Putamen (tissue), 1 donor: ENCODE measurements around the gene CCR5.
"Not testable (repeated sequence)": the region's sequence is repeated elsewhere in the genome, so short reads cannot be mapped to it uniquely, and the experiment has no call there.

Experiments
- DNase-seq: peaks from one replicate; pipeline ENCODE4 v3.0.0-alpha.2; 2016; ENCODE audit warnings: low spot score

Gene CCR5

DNA sequence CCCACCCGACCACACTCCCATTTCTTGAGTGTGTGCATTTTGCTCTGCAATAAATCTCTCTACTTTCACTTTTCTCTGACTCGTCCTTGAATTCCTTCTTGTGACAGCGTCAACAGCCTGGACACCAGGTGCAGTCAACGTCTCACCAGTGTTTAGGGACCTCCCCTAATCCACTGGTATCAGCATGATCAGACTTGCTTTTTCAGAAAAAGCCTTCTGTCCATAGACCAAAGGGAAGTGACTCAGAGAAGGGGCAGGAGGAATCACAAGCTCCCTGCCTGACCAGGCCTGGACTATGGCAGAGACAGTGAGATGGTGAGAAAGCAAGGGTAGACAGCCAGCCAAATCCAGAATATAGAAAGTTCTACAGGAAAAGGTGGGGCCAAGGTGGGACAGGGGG, 15.5 kb downstream of the CCR5 start:
- no peak for DNase-seq

DNA sequence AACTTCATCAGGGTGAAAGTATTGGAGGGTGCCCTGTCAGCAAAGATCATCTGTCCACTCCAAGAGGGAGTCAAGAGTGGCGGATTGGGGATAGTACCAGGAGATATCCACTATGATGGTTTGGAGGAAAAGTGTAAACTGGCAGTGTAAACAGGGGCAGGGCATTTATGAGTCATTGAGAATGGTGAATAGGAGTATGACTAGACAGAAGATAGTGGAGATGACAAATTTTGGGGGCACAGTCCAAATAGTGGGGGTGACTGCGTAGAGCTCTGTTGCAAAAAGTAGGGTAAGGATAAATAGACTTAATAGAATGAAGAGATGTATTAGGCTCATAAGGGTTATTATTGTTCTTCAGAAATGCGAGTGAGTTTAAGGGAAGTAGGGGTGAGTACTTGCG, 18.1 kb downstream of the CCR5 start:
- DNase-seq, result not testable (repeated sequence)

- no peak for DNase-seq
These were observed 18.6 kb downstream of the CCR5 start for GRCh38 chr3:46389306-46389705.

GRCh38 chr3:46391526-46391925, 20.8 kb downstream of the CCR5 start:
- DNase-seq, result not testable (repeated sequence)

DNA sequence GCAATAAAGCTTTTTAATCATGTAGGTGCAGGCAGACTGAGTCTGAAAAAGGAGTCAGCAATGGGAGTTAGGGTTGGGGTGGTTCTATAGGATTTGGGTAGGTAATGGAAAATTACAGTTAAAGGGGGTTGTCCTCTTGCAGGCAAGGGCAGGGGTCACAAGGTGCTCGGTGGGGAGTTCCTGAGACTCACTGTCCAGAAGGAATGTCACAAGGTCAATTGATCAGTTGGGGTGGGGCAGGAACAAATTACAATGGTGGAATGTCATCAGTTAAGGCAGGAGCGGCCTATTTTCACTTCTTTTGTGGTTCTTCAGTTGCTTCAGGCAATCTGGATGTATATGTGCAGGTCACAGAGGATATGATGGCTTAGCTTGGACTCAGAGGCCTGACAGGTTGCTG, 22.3 kb downstream of the CCR5 start:
- no peak for DNase-seq

- peak; percentile 82 for DNase-seq
These were observed 23.0 kb downstream of the CCR5 start for GRCh38 chr3:46393554-46394434.

GRCh38 chr3:46395210-46395661, 24.5 kb downstream of the CCR5 start:
- peak; percentile 72 for DNase-seq

DNA sequence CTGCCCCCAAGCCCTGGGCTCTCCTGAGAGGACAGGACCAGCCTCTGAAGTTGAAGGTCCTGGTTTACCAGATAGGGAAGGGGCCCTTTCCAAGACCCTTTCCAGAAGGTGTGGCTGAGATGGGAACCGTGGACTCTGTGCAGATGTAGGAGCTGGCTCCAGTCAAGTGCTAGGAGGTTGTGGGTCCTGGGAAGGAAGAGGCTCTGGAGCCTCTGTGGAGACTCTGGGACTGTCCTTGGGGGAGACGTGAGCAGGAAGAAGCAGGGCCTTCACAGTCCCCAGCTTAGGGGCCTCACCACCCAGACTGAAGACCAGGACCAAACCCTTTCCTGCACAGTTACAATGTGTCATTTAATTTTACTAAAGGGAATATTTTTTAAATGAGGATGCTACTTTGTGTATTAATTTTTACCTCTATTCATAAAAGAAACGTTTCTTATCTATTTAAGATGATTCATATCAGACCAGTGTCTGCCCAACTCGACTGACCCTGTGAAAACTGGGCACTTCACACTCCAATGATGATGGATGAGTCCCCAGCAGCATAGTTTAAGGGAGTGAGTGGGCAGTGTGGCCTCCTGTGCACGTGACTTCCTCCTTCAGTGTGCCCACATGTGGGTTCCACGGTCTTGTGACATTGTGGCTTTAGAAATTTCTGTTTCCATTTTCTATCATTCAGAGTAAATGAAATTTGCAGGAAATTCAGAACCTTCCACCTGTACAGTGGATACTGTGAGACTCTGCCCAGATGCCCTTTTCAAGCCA, 25.2 kb downstream of the CCR5 start:
- DNase-seq, result no peak

DNA sequence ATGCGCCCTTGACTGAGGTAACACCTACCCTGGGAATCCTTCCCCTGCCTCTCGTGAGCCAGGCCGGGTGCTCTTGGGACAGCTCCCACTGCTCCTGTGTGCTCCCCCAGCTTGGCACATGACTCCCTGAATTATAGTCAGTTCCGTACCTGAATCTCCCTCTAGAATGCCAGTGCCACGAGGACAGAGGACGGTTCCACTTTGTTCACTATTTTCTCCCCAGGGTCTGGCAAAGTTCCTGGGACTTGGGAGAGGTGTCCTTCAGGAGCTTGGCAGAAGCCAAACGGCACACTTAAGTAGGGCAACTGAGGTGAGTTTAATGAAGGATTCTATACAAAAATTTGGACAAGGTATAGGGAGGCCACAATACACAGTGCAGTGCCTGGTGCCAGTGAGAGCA, 26.4 kb downstream of the CCR5 start:
- DNase-seq, result no peak

- DNase-seq, result no peak
These were observed 27.6 kb downstream of the CCR5 start for GRCh38 chr3:46398186-46398955.

- DNase-seq, result no peak
These were observed 28.4 kb downstream of the CCR5 start for GRCh38 chr3:46399098-46399497.

- peak; percentile 41 for DNase-seq
These were observed 28.8 kb downstream of the CCR5 start for GRCh38 chr3:46399557-46399956.

DNA sequence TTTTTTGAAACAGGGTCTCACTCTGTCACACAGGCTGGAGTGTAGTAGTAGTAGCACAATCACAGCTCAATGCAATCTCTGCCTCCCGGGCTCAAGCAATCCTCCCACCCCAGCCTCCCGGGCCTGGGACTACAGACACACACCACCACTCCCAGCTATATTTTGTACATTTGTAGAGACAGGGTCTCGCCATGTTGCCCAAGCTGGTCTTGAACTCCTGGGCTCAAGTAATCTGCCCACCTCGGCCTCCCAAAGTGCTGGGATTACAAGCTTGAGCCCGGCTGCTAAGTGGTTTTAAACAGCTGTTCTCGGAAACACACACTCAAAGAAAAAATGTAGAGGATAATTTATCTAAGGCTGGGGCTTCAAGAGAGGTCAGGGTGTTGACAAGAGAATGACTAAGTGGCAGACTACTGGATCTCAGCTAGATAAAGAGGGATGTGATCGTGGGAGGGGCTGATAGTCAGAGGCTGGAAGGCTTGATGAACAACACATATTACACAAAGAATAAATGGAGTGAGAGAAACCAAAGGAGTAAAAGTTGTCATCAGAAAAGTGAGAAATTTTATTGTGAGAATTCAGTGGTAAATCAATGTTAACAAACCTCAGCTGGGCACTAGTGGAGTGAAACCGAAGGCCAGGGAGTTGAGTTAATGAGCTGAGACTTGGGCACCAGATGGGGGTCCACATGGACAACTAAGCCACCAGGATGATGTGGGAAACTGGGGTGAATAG, 29.4 kb downstream of the CCR5 start:
- DNase-seq, result no peak

- no peak for DNase-seq
These were observed 30.1 kb downstream of the CCR5 start for GRCh38 chr3:46400846-46401245.

DNA sequence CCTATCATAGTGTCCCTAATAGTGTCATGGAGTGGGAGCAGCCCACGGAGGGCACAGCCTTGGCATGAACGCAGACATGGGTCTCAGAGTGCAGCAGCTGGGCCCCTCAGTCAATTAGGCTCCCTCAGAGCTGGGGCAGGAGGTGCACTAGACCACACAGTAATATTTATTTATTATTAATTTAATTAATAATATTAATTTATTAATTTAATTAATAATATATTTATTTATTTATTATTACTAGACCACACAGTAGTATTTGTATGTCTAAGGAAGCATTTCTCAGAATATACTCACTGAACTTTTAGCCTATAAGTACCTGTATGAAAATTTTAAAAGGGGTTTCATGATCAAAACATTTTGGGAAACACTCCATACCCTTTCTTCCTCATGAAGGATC, 30.8 kb downstream of the CCR5 start:
- no peak for DNase-seq

DNA sequence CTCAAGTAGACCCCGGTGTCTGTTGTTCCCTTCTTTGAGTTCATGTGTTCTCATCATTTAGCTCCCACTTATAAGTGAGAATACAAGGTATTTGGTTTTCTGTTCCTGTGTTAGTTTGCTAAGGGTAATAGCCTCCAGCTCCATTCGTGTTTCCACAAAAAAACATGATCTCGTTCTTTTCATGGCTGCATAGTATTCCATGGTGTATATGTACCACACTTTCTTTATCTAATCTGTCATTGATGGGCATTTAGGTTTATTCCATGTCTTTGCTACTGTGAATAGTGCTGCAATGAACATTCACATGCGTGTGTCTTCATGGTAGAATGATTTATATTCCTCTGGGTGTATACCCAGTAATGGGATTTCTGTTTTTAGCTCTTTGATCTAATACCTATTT, 32.2 kb downstream of the CCR5 start:
- not testable (repeated sequence) for DNase-seq

DNA sequence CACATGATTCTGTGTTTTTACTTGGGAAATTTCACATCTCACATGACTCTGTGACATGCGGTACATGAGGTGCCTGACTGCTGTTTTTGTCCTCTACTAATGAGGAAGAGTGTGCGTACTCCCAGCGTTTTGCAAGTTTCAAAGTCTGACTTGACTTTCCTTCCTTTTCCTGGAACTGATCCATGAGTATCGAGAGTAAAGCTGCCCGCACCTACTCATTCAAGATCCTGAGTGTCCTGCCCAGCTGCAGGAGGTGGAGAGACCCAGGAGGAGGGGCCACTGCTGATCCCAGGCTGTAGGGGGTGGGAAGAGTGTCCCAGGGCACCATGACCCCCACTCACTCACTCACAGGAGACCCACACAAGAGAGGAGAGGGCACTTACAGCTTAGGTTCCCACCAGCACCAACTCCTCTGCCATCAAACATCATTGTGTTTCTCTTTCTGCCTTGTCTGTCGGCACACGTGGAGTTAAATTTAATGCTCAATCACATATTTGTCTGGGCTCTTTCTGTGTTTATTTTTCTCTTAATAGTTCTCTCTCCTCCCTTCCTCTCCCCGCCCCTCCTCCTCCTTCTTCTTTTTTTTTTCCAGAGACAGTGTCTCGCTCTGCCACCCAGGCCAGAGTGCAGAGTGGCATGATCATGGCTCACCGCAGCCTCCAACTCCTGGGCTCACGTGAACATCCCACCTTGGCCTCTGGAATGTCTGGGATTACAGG, 34.7 kb downstream of the CCR5 start:
- DNase-seq, result no peak

DNA sequence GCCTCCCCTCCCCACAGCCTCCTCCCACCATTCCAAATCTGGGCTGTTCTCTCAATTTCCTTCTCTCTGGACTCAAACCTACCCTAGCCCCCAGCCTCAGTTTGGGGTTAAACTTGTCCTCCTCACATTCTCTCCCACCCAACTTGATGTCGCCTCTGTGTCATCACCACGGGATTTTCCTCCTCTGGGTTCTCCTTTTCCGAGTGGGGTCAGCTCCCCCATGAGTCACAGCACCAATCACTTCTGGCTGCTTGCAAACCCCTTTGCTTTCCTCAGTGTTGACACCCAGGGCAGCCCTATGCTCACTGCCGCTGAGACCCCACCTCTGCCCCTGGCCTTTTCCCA, 35.7 kb downstream of the CCR5 start:
- no peak for DNase-seq

DNA sequence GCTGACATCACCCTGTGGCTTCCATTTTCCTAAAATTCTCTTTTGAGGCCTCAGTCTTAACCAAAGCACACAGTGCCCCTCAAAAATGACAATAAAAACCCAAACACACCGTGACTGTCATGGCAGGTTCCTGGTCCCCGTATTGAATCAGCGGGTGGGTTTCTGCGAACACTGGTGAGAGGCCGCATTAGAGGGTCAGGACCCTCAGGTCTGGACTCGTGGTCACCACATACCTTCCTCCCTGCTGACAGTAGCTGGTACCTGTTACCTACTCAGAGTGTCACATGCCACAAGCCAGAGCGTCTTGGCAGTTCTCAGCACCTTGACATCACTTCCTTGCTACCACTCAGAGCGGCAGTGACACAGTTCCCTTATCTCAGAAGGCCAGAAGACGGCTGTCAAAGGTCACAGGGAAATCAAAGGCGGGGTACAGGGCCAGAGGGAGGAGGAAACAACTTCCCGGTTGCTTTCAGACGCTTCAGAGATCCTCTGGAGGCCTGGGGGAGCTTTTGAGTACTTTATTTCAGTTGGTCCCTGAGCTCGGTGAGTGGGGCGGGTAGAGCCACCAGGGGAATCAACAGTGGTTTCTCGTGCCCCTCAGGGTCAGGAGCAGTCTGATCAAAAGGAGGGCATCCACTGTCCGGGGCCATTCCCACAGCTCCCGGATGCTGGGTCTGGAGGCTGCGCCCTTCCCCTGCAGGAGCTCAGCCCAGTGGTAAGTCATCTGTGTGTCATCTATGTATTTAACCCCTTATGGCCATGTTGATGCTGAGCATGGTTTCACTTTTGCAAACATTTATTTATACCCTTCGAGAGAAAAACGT, 36.3 kb downstream of the CCR5 start, which contains the start of the genes CCR5AS and CCRL2:
TSS of gene CCR5AS (minus strand) at position 279 of the 824 bp plus-strand sequence.
TSS of gene CCRL2 (plus strand) at position 472 of the 824 bp plus-strand sequence. CDS start 821 bp downstream, outside the sequence.
- DNase-seq, result no peak

- no peak for DNase-seq
These were observed 37.2 kb downstream of the CCR5 start for GRCh38 chr3:46407970-46408369.
